ENCODE data around the gene AFG3L2.
A peak's percentile ranks its signal among the peaks of the same experiment; 100 is the strongest.

The AFG3L2 gene

DNA sequence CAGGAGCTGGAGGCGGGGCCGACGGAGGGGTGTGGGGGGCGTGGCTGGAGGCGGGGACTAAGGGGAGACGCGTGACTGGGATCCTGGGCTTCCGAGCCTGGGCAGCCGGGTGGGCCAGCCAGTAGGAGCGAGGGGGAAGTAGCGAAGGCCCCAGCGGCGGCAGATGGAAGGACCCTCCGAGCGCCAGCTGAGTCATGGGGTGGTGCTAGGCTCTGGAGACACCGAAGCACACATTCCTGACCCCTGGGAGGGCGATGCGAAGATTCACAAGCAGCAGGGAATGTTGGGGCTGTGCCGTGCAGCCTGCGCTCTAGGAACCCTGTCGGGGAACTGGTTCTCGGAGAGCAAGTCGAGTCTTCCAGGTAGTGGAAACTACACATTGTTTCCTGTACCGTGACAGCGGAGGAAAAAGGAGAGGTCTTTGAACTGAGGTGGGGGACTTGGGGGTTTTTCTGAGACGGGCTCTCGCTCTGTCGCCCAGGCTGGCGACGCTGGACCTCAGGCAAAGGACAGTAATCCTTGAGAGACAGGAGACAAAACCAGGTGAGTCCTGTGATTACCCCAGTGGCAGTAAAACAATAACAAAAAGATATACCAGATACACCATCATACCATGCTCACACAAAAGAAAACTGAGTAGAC, 650 bp upstream of the AFG3L2 start:
- peaks cover 45% of the 10 kb centered on the region for H3K4me1 Mint-ChIP-seq
- peaks cover 25% of the 10 kb centered on the region for H3K36me3 Mint-ChIP-seq
- DNase-seq (ENCODE audit: low spot score in 2 of 2) = no peak
- peak overlapping the region; percentile 79 for H3K4me3 Mint-ChIP-seq
- H3K27ac Mint-ChIP-seq = peak overlapping the region; percentile 87
- H3K9me3 Mint-ChIP-seq = no peaks in the 10 kb centered on the region
- ATAC-seq = no peak

DNA sequence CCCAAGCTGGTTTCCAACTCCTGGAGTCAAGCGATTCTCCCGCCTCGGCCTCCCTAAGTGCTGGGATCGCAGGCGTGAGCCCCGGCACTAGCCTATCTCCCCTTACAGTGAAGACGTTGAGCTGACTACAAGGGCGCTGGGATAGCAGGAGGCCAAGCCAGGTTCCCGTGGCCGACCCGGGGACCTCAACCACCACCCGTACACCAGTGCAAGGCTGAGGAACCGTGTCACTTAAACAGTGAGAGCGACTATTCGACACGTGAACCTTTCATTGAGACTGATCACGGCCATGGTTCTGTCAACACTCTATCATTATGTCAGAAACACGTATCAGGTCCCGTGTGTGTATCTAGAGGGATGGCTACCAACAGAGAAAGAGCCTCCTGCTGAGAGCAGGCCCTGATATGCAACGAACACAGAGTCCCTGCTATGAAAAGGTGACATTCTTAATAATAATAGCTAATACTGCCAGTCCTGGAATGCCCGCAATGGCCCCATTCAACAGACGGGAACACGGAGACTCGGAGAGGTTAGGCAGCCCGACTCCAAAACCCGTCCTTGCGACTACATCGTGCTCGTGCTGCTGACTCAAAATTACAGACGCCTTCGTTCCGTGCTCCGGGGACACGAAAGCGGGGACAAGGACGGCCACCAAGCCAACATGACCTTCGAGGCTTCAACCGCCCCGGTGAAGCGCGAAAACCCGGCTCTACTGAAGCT, 833 bp downstream of the AFG3L2 start:
- Mint-ChIP-seq H3K4me1 (peaks cover 49% of the 10 kb centered on the region), H3K27ac (peak overlapping the region; percentile 89), H3K36me3 (peaks cover 26% of the 10 kb centered on the region), H3K4me3 (peak overlapping the region; percentile 79), H3K9me3 (no peaks in the 10 kb centered on the region)
- ATAC-seq (no peak), DNase-seq (ENCODE audit: low spot score in 2 of 2) (no peak)

DNA sequence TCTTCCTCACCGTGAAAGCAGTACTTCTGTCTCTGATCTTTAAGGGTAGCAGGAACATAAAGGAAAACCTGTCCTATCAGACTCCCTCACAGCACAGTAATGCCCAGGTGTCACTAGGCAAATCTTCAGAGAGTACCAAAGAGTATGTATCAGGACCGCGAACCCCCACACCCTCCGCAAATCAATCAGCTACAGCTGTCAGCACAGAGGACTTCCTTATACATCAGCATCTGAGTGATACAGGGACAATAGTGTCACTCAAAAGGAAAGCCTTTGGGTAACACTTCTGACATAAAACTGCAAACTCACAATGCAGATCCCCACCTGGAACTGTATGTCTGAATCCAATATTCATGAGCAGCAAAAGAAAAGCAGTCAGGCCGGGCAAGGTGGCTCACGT, 2.6 kb downstream of the AFG3L2 start:
- no peak for ATAC-seq
- Mint-ChIP-seq H3K4me1 (peaks cover 49% of the 10 kb centered on the region), H3K9me3 (no peaks in the 10 kb centered on the region), H3K36me3 (peaks cover 44% of the 10 kb centered on the region), H3K27ac (peak overlapping the region; percentile 38), H3K4me3 (peak overlapping the region; percentile 79)
- DNase-seq (ENCODE audit: low spot score in 2 of 2) = peak in 1 of 2 donors; percentile 63

DNA sequence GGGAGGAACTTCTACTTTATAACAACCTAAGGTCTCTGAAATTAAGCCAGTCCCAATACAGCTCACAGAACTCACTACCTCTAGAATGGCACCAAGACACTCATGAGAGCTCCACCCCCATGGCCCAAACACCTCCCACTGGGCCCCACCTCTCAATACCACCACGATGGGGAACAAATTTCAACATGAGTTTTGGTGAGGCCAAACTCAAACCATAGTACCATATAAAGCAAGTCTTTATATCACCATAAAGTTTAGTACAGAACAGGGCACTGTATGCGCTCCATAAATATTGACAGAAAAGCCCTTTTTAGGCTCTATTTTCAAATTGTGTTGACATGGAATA, 3.3 kb downstream of the AFG3L2 start:
- H3K27ac Mint-ChIP-seq = no peak overlapping the region

DNA sequence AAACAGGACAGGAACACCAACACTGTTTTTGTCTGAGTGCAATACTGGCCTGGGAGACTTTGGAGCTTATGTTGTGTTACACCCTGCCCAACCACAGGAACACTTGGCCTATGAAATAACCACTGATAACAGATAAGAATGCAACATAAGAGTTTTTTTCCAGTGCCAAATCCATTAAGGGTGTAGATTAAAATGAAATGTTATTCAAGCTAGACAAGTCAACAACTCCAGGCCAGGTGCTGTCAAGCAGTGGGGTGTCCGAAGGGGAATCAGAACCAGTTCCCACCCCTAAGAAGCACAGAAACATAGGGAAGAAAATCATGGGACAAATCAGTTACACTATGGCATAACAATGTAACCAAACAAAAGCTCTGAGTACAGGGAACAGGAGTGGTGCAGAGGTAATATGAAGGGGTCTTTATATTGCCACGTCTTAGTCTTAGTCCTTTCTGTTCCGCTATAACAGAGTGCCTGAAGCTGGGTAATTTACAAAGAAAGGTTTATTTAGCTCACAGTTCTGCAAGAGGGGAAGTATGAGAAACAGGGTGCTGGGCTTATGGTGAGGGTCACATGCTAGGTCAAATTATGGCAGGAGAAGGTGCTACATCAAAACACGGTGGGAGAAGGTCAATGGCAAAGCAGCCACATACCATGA, 3.8 kb downstream of the AFG3L2 start:
- ATAC-seq = no peak
- peaks cover 54% of the 10 kb centered on the region for H3K4me1 Mint-ChIP-seq
- peaks cover 55% of the 10 kb centered on the region for H3K36me3 Mint-ChIP-seq
- H3K9me3 Mint-ChIP-seq = no peaks in the 10 kb centered on the region
- DNase-seq (ENCODE audit: low spot score in 2 of 2) = no peak
- H3K4me3 Mint-ChIP-seq = no peak overlapping the region
- H3K27ac Mint-ChIP-seq = no peak overlapping the region

More for the DNA sequence above, 3.3 kb downstream of the AFG3L2 start:
- Mint-ChIP-seq H3K36me3 (peaks cover 51% of the 10 kb centered on the region), H3K4me3 (no peak overlapping the region), H3K4me1 (peaks cover 53% of the 10 kb centered on the region), H3K9me3 (no peaks in the 10 kb centered on the region)
- ATAC-seq (no peak), DNase-seq (ENCODE audit: low spot score in 2 of 2) (no peak)

DNA sequence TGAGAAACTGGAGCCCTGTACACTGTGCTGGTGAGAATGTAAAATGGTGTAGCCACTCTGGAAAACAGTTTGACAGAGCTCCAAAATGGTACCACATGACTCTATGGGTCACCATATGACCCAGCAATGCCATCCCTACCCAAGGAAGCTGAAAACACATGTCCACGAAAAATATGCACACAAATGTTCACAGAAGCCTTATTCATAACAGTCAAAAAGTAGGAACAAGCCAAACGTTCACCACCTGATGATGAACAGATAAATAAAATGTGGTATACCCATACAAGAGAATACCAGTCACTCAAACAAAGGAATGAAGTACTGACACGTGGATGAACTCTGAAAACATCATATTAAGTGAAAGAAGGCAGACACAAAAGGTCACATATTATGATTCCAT, 4.6 kb downstream of the AFG3L2 start:
- H3K4me3 Mint-ChIP-seq = no peak overlapping the region
- H3K4me1 Mint-ChIP-seq = peaks cover 46% of the 10 kb centered on the region
- no peak overlapping the region for H3K27ac Mint-ChIP-seq
- peaks cover 56% of the 10 kb centered on the region for H3K36me3 Mint-ChIP-seq
- H3K9me3 Mint-ChIP-seq = no peaks in the 10 kb centered on the region
- ATAC-seq (no peak), DNase-seq (ENCODE audit: low spot score in 2 of 2) (no peak)

DNA sequence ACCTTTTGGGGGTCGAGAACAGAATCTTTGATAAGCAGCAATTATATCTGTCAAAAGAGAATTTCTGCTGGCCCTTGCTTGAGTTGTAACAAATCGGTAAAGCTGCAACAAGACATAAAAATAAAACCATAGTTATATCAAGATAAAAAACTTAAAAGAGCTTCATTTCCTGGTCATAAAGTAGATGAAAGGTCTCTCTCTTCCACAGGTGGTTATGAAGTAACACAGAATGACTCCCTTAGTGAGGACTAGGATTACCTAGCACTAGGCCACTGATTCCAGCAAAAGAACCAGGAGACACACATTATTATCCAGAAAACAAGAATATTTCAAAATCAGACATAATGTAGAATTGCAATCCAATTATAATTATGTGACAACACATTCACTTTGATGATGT, 5.4 kb downstream of the AFG3L2 start:
- Mint-ChIP-seq H3K36me3 (peaks cover 63% of the 10 kb centered on the region), H3K27ac (no peak overlapping the region), H3K4me1 (peaks cover 49% of the 10 kb centered on the region), H3K4me3 (no peak overlapping the region), H3K9me3 (no peaks in the 10 kb centered on the region)
- ATAC-seq (no peak), DNase-seq (ENCODE audit: low spot score in 2 of 2) (no peak)

DNA sequence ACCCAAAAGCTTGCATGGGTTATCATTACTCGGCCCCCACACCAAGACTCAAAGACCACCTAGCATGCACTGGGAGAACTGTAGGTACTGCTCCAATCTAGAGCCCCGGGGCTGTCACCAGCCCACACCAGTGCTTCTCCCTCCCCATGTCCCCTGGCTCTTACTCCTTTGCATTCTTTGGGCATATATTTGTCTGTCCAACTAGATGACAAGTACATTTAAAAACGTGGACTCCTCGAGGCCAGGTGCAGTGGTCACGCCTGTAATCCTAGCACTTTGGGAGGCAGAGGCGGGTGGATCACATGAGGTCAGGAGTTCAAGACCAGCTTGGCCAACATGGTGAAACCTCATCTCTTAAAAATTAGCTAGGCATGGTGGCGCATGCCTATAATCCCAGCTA, 7.8 kb downstream of the AFG3L2 start:
- no peak for DNase-seq (ENCODE audit: low spot score in 2 of 2)
- H3K36me3 Mint-ChIP-seq = peaks cover 67% of the 10 kb centered on the region
- no peak for ATAC-seq
- no peak overlapping the region for H3K4me3 Mint-ChIP-seq
- peaks cover 30% of the 10 kb centered on the region for H3K4me1 Mint-ChIP-seq
- H3K9me3 Mint-ChIP-seq = no peaks in the 10 kb centered on the region
- H3K27ac Mint-ChIP-seq = no peak overlapping the region

DNA sequence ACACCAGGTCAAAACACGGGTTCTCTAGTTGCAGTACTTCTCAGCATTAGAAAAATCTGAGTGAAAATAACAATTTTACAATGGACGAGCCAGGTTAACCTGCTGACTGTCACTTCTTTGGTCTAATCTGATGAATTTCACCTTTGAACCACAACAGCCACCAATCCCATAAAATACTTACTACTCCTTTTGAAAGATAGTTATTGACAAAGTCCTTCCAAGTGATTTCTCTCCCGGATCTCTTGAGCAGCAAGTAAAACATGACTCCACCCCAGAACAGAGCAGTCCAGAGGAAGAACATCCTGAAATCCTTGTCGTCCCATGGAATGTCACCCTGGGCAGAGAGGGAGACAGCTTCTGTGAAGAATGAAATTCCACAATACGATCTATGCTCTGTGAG, 10.2 kb downstream of the AFG3L2 start:
- H3K36me3 Mint-ChIP-seq = peaks cover 92% of the 10 kb centered on the region
- peak overlapping the region; percentile 63 for H3K27ac Mint-ChIP-seq
- ATAC-seq (no peak), DNase-seq (ENCODE audit: low spot score in 2 of 2) (no peak)
- no peak overlapping the region for H3K4me3 Mint-ChIP-seq
- H3K4me1 Mint-ChIP-seq = peaks cover 11% of the 10 kb centered on the region
- no peaks in the 10 kb centered on the region for H3K9me3 Mint-ChIP-seq

DNA sequence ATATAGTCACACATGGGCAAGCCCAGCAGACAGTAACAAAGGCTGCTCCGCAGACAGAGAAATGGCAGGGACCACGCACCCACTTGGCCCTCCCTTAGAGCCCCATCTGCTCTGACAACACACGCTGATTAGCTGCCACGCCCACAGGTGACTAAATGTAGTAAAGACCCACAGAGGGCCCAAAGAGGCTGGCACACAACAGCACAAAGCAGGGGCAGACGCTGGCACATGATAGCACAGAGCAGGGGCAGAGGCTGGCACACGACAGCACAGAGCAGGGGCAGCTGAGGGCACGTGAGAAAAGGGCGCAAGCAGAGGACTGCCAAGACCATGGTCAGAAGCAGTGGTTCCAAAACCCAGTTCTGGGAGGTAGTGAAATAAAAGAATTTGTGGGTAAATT, 10.6 kb downstream of the AFG3L2 start:
- no peak for ATAC-seq
- peaks cover 11% of the 10 kb centered on the region for H3K4me1 Mint-ChIP-seq
- H3K27ac Mint-ChIP-seq = no peak overlapping the region
- H3K36me3 Mint-ChIP-seq = peaks cover 96% of the 10 kb centered on the region
- no peak overlapping the region for H3K4me3 Mint-ChIP-seq
- H3K9me3 Mint-ChIP-seq = no peaks in the 10 kb centered on the region
- DNase-seq (ENCODE audit: low spot score in 2 of 2) = no peak

DNA sequence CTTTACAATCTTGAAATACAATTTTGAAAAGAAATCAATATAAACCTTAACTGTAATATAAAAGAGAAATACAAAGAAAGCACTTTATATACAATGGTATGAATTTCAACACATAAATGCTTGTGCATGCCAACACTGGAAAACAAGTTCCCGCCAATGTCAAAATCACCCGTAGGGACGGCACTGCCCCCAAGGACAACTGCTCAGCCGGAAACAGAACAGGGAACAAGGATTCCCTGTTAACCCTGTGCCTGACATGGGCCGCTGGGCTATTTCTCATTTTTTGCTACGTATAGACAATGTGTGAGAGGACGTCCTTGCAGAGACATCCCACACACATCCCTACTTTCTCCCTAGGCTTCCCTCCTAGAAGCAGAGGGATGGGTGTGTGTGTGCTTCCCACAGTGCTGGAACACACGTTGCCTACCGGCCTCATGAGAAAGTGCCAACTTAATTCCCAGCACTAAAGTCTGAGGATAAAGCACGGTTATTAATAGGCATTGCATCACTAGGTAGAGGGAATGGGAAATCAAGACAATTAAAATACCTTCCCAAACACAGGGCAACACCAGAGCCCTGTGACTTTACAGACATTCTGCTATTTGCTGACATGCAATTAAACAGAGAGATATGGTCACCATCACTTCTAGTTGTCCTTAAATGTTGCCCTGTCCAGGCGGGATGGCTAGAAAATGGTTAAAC, 14.4 kb downstream of the AFG3L2 start:
- Mint-ChIP-seq H3K4me3 (no peak overlapping the region), H3K27ac (no peak overlapping the region), H3K36me3 (peaks cover 100% of the 10 kb centered on the region), H3K4me1 (peaks cover 5% of the 10 kb centered on the region), H3K9me3 (no peaks in the 10 kb centered on the region)
- no peak for DNase-seq (ENCODE audit: low spot score in 2 of 2)
- no peak for ATAC-seq

DNA sequence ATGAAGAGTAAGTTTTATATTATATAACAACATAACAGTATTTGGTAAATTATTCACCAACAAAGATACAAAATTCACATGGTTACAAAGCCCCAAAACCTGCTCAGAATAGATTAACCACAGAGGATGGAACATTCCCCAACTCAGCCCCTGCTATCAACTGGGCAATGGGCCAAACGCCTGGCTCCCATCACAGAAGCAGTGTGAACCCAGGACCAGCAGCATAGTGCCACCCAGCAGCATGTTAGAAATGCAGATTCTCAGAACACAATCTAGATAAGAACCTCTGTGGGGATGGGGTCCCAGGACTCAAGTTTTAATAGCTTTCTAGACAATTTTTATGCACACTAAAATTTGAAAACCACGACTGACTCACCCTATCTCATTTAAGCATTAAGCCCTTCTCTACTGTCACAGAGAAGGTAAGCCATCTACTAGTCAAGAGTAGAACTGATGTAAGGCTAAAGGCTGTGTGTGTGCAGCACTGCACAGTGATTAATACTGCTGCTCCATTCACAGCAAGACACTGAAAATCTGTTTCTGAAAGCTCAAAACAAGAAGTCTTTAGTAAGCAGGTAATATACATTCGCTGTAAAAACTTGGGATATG, 15.2 kb downstream of the AFG3L2 start:
- ATAC-seq (peak; percentile 75), DNase-seq (ENCODE audit: low spot score in 2 of 2) (no peak)
- Mint-ChIP-seq H3K4me3 (no peak overlapping the region), H3K27ac (no peak overlapping the region), H3K4me1 (peaks cover under 1% of the 10 kb centered on the region), H3K9me3 (no peaks in the 10 kb centered on the region), H3K36me3 (peaks cover 100% of the 10 kb centered on the region)

DNA sequence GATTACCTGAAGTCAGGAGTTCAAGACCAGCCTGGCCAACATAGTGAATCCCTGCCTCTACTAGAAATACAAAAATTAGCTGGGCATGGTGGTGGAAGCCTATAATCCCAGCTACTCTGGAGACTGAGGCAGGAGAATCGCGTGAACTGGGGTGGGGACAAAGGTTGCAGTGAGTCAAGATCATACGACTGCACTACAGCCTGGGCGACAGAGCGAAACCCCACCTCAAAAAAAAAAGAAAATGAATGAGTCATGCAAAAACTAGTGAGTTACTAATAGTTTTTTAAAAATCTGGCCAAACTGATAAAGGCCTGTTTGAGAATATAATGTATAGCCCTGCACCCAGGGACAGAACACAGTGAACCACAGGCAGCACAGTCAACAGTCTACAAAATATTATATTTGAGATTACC, 17.5 kb downstream of the AFG3L2 start:
- Mint-ChIP-seq H3K27ac (no peak overlapping the region), H3K9me3 (no peaks in the 10 kb centered on the region), H3K4me3 (no peak overlapping the region), H3K4me1 (no peaks in the 10 kb centered on the region), H3K36me3 (peaks cover 100% of the 10 kb centered on the region)
- DNase-seq (ENCODE audit: low spot score in 2 of 2) = no peak
- no peak for ATAC-seq

DNA sequence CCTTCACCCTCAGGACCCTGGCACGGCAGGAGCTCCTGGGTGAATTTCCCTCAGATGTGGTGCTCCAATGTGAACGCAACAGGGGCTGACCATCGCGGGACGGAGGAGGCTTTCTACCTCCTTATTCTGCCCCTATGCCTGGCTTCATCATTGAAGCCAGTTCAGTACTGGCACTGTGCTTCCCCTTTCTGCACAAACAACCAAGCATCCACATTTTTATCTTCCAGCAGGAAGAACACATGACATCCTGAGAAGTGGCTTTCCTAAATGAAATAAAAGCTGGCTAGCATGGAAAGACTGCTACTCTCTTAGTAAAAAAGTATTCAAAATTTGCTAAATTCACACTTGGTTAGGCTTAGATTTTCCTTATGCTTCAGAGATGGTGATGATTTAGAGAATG, 24.8 kb downstream of the AFG3L2 start:
- Mint-ChIP-seq H3K4me3 (no peak overlapping the region), H3K36me3 (peaks cover 100% of the 10 kb centered on the region), H3K4me1 (no peaks in the 10 kb centered on the region), H3K9me3 (no peaks in the 10 kb centered on the region), H3K27ac (no peak overlapping the region)
- ATAC-seq (no peak), DNase-seq (ENCODE audit: low spot score in 2 of 2) (no peak)

DNA sequence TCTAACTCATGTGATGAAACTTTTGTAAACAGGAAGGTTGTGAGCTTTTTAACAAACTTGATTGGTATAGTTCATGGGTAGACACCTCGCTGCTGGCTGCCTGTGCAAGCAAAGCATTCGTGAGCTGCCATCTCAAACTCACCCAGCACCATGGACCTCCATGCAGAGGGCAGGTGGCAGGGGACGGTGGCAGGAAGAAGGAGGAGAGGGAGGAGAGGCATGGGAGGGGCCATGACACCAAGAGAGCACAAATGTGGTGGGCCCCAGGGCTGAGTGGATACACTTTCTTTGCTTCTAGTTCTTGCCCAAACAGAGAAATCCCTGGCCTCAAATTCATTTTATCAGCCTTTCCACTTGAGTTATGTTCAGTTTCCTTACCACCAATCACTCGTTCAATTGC, 29.1 kb downstream of the AFG3L2 start:
- peak overlapping the region; percentile 12 for H3K27ac Mint-ChIP-seq
- H3K36me3 Mint-ChIP-seq = peaks cover 100% of the 10 kb centered on the region
- ATAC-seq (no peak), DNase-seq (ENCODE audit: low spot score in 2 of 2) (no peak)
- H3K9me3 Mint-ChIP-seq = no peaks in the 10 kb centered on the region
- H3K4me1 Mint-ChIP-seq = peaks cover 8% of the 10 kb centered on the region
- H3K4me3 Mint-ChIP-seq = no peak overlapping the region
